ENCODE results near the gene PITX1.

DNA sequence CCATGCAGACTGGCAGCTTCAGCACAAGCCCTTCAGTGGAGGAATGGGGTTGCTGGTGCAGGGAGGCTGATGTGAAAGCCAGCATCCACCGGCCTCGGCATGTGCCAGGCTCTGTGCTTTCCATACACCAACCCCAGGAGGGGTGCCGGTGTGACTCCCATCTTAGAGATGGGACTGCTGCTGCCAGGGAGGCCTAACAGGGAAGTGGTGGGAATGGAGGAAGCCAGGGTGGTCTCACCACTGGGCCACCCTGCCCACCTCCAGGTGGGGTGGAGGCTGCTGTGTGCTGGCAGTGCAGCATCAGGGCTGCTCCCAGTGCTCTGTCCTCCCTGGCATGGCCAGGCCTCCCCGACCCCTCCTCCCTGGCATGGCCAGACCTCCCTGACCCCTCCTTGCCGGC lies 32.8 kb upstream of the PITX1 start:
- TF ChIP-seq EZH2 (IDR thresholded peaks at IDR 0.05) = no peak
- TF ChIP-seq JUND (IDR thresholded peaks at IDR 0.05) = no peak
- TF ChIP-seq RAD21 (IDR thresholded peaks at IDR 0.05; ENCODE audit: low read depth) = no peak
- TF ChIP-seq CTCF (IDR thresholded peaks at IDR 0.05 in 2 of 3, conservative IDR thresholded peaks at IDR 0.05 in 1 of 3; ENCODE audit: borderline replicate concordance in 1 of 3, insufficient read depth in 1 of 3, low read depth in 2 of 3, low read length in 2 of 3) = no peak
- no peak for TF ChIP-seq MAX (IDR thresholded peaks at IDR 0.05)
- no peak for TF ChIP-seq POLR2A (IDR thresholded peaks at IDR 0.05; ENCODE audit: borderline replicate concordance, extremely low read depth, insufficient read depth, insufficient read length)
- TF ChIP-seq SP1 (IDR thresholded peaks at IDR 0.05; ENCODE audit: low read depth) = no peak
- no peak for TF ChIP-seq REST (IDR thresholded peaks at IDR 0.05; ENCODE audit: low read depth)
- no peak for TF ChIP-seq ZFX (IDR thresholded peaks at IDR 0.05)
- no peak for TF ChIP-seq POLR2AphosphoS5 (IDR thresholded peaks at IDR 0.05; ENCODE audit: low read depth, low read length)
- TF ChIP-seq CEBPB (IDR thresholded peaks at IDR 0.05; ENCODE audit: low read depth) = no peak
